ENCODE results near the gene RUNX2. TPM values are rescaled to one million over a fixed set of nuclear protein-coding genes. Genes with fewer than 3 reads are reported as not detected.

Gene RUNX2
- total and polyA plus RNA-seq, 3 experiments from 2014 or later: 16.1 to 25.8 (median 25.3) TPM

GRCh38 chr6:45419571-45420082, 91.5 kb downstream of the RUNX2 start:
- H3K4me3 Mint-ChIP-seq: peak overlapping the region; percentile 88 to 98 (median 97)
- H3K4me1 Mint-ChIP-seq: peaks cover 30 to 40% (median 37%) of the 10 kb centered on the region in 3 donors
- Histone ChIP-seq H3K9me3 (ENCODE audit: low read length) (no peaks in the 10 kb centered on the region), H3K4me3 (ENCODE audit: low read length) (peak overlapping the region; percentile 46), H3K4me1 (ENCODE audit: insufficient read depth, low read length) (peaks cover 24% of the 10 kb centered on the region), H3K36me3 (ENCODE audit: insufficient read depth, low read length) (no peaks in the 10 kb centered on the region), H3K27ac (ENCODE audit: low read depth, low read length) (no peak overlapping the region), H3K27me3 (ENCODE audit: insufficient read depth, low read length, poor library complexity, severe bottlenecking) (peaks cover 7% of the 10 kb centered on the region)
- no peaks in the 10 kb centered on the region for H3K9me3 Mint-ChIP-seq
- peaks cover 0 to 10% (median 0%) of the 10 kb centered on the region in 3 donors for H3K36me3 Mint-ChIP-seq
- H3K27me3 Mint-ChIP-seq: peaks cover 24 to 27% of the 10 kb centered on the region in 2 donors
- ChIA-PET POLR2A (interaction anchor here (1.6 kb wide), 1 partner anchor 42 kb away, joined by 6 read pairs; the partner anchor contains the start of gene SUPT3H), CTCF (interaction anchor here (1.1 to 4.0 kb wide), 4 partner anchors 42 to 777 kb away, joined by 3 to 22 read pairs (median 12); partner anchors contain the start of gene SUPT3H)
- peak in 4 of 5 donors; percentile 22 to 65 (median 44) for DNase-seq
- H3K27ac Mint-ChIP-seq: peak overlapping the region in 7 of 8 donors; percentile 5 to 98 (median 94)

- H3K27me3 Mint-ChIP-seq: peaks cover 24 to 27% of the 10 kb centered on the region in 2 donors
- H3K9me3 Mint-ChIP-seq: no peaks in the 10 kb centered on the region
- Histone ChIP-seq H3K27ac (ENCODE audit: low read depth, low read length) (peak overlapping the region; percentile 35), H3K36me3 (ENCODE audit: insufficient read depth, low read length) (no peaks in the 10 kb centered on the region), H3K9me3 (ENCODE audit: low read length) (no peaks in the 10 kb centered on the region), H3K4me1 (ENCODE audit: insufficient read depth, low read length) (peaks cover 24% of the 10 kb centered on the region), H3K4me3 (ENCODE audit: low read length) (peak overlapping the region; percentile 46), H3K27me3 (ENCODE audit: insufficient read depth, low read length, poor library complexity, severe bottlenecking) (peaks cover 7% of the 10 kb centered on the region)
- ChIA-PET CTCF (interaction anchor here (1.1 to 4.0 kb wide), 4 partner anchors 42 to 777 kb away, joined by 3 to 22 read pairs (median 12); partner anchors contain the start of gene SUPT3H), POLR2A (interaction anchor here (0.8 to 1.6 kb wide), 3 partner anchors 42 to 495 kb away, joined by 3 to 6 read pairs (median 3); partner anchors contain the start of gene SUPT3H)
- peak overlapping the region; percentile 88 to 98 (median 97) for H3K4me3 Mint-ChIP-seq
- peaks cover 0 to 10% (median 0%) of the 10 kb centered on the region in 3 donors for H3K36me3 Mint-ChIP-seq
- DNase-seq: peak; percentile 41 to 64 (median 57)
- peak overlapping the region; percentile 43 to 98 (median 95) for H3K27ac Mint-ChIP-seq
- peaks cover 34 to 45% (median 43%) of the 10 kb centered on the region in 3 donors for H3K4me1 Mint-ChIP-seq
Measured at GRCh38 chr6:45420083-45420908, 92.2 kb downstream of the RUNX2 start.

GRCh38 chr6:45420909-45421708, 93.0 kb downstream of the RUNX2 start:
- H3K27ac Mint-ChIP-seq: peak overlapping the region; percentile 85 to 98 (median 96)
- H3K4me1 Mint-ChIP-seq: peaks cover 39 to 52% (median 52%) of the 10 kb centered on the region in 3 donors
- Histone ChIP-seq H3K4me3 (ENCODE audit: low read length) (peak overlapping the region; percentile 68), H3K4me1 (ENCODE audit: insufficient read depth, low read length) (peaks cover 24% of the 10 kb centered on the region), H3K9me3 (ENCODE audit: low read length) (no peaks in the 10 kb centered on the region), H3K27me3 (ENCODE audit: insufficient read depth, low read length, poor library complexity, severe bottlenecking) (peaks cover 7% of the 10 kb centered on the region), H3K36me3 (ENCODE audit: insufficient read depth, low read length) (no peaks in the 10 kb centered on the region), H3K27ac (ENCODE audit: low read depth, low read length) (peak overlapping the region; percentile 35)
- CTCF ChIA-PET: interaction anchor here (1.3 to 4.0 kb wide), 3 partner anchors 74 to 765 kb away, joined by 4 to 22 read pairs (median 17); no protein-coding TSS in a partner anchor
- no peaks in the 10 kb centered on the region for H3K9me3 Mint-ChIP-seq
- POLR2A ChIA-PET: interaction anchor here (1.1 to 1.8 kb wide), 5 partner anchors 43 to 490 kb away, joined by 3 to 7 read pairs (median 6); no protein-coding TSS in a partner anchor
- H3K4me3 Mint-ChIP-seq: peak overlapping the region; percentile 88 to 98 (median 97)
- peaks cover 22 to 24% of the 10 kb centered on the region in 2 donors for H3K27me3 Mint-ChIP-seq
- H3K36me3 Mint-ChIP-seq: peaks cover 0 to 10% (median 0%) of the 10 kb centered on the region in 3 donors
- no peak for DNase-seq

GRCh38 chr6:45421709-45422502, 93.8 kb downstream of the RUNX2 start:
- Histone ChIP-seq H3K36me3 (ENCODE audit: insufficient read depth, low read length) (no peaks in the 10 kb centered on the region), H3K27me3 (ENCODE audit: insufficient read depth, low read length, poor library complexity, severe bottlenecking) (peaks cover 7% of the 10 kb centered on the region), H3K4me3 (ENCODE audit: low read length) (peak overlapping the region; percentile 68), H3K4me1 (ENCODE audit: insufficient read depth, low read length) (peaks cover 24% of the 10 kb centered on the region), H3K9me3 (ENCODE audit: low read length) (no peaks in the 10 kb centered on the region), H3K27ac (ENCODE audit: low read depth, low read length) (peak overlapping the region; percentile 45)
- DNase-seq: peak; percentile 41 to 64 (median 56)
- peak overlapping the region; percentile 88 to 100 (median 96) for H3K27ac Mint-ChIP-seq
- peaks cover 0 to 10% (median 0%) of the 10 kb centered on the region in 3 donors for H3K36me3 Mint-ChIP-seq
- no peaks in the 10 kb centered on the region for H3K9me3 Mint-ChIP-seq
- ChIA-PET POLR2A (interaction anchor here (1.2 to 1.8 kb wide), 4 partner anchors 44 to 490 kb away, joined by 5 to 7 read pairs (median 6); no protein-coding TSS in a partner anchor), CTCF (interaction anchor here (1.3 to 4.0 kb wide), 3 partner anchors 73 to 766 kb away, joined by 4 to 22 read pairs (median 17); no protein-coding TSS in a partner anchor)
- peak overlapping the region; percentile 91 to 100 (median 98) for H3K4me3 Mint-ChIP-seq
- peaks cover 41 to 54% (median 53%) of the 10 kb centered on the region in 3 donors for H3K4me1 Mint-ChIP-seq
- H3K27me3 Mint-ChIP-seq: peaks cover 20 to 22% of the 10 kb centered on the region in 2 donors

GRCh38 chr6:45422503-45423110, 94.5 kb downstream of the RUNX2 start:
- POLR2A ChIA-PET: interaction anchor here (1.2 to 1.8 kb wide), 4 partner anchors 44 to 491 kb away, joined by 5 to 7 read pairs (median 6); no protein-coding TSS in a partner anchor
- H3K4me3 ChIP-seq (ENCODE audit: low read length): peak overlapping the region; percentile 81

GRCh38 chr6:45423111-45423823, 95.1 kb downstream of the RUNX2 start:
- H3K36me3 ChIP-seq (ENCODE audit: insufficient read depth, low read length): no peaks in the 10 kb centered on the region
- H3K27me3 ChIP-seq (ENCODE audit: insufficient read depth, low read length, poor library complexity, severe bottlenecking): peaks cover 7% of the 10 kb centered on the region
- H3K4me3 ChIP-seq (ENCODE audit: low read length): peak overlapping the region; percentile 81
- peak in 1 of 5 donors; percentile 37 for DNase-seq
- ChIA-PET CTCF (no interaction called here), POLR2A (no interaction called here)
- H3K4me1 ChIP-seq (ENCODE audit: insufficient read depth, low read length): peaks cover 24% of the 10 kb centered on the region
- H3K27me3 Mint-ChIP-seq: peaks cover 20 to 22% of the 10 kb centered on the region in 2 donors
- H3K4me3 Mint-ChIP-seq: peak overlapping the region; percentile 91 to 100 (median 98)
- H3K9me3 Mint-ChIP-seq: no peaks in the 10 kb centered on the region
- H3K27ac ChIP-seq (ENCODE audit: low read depth, low read length): peak overlapping the region; percentile 66
- no peaks in the 10 kb centered on the region for H3K9me3 ChIP-seq (ENCODE audit: low read length)
- peak overlapping the region; percentile 88 to 98 (median 96) for H3K27ac Mint-ChIP-seq
- peaks cover 47 to 62% (median 56%) of the 10 kb centered on the region in 3 donors for H3K4me1 Mint-ChIP-seq
- H3K36me3 Mint-ChIP-seq: peaks cover 0 to 10% (median 0%) of the 10 kb centered on the region in 3 donors

More at GRCh38 chr6:45422503-45423110, 94.5 kb downstream of the RUNX2 start:
- peaks cover 7% of the 10 kb centered on the region for H3K27me3 ChIP-seq (ENCODE audit: insufficient read depth, low read length, poor library complexity, severe bottlenecking)
- Mint-ChIP-seq H3K4me1 (peaks cover 41 to 55% (median 53%) of the 10 kb centered on the region in 3 donors), H3K27ac (peak overlapping the region; percentile 88 to 100 (median 97)), H3K9me3 (no peaks in the 10 kb centered on the region), H3K4me3 (peak overlapping the region; percentile 91 to 100 (median 98)), H3K27me3 (peaks cover 20 to 22% of the 10 kb centered on the region in 2 donors), H3K36me3 (peaks cover 0 to 10% (median 0%) of the 10 kb centered on the region in 3 donors)
- H3K9me3 ChIP-seq (ENCODE audit: low read length): no peaks in the 10 kb centered on the region
- DNase-seq: peak; percentile 50 to 76 (median 67)
- no peaks in the 10 kb centered on the region for H3K36me3 ChIP-seq (ENCODE audit: insufficient read depth, low read length)
- H3K4me1 ChIP-seq (ENCODE audit: insufficient read depth, low read length): peaks cover 24% of the 10 kb centered on the region
- H3K27ac ChIP-seq (ENCODE audit: low read depth, low read length): peak overlapping the region; percentile 66
- CTCF ChIA-PET: interaction anchor here (1.3 to 4.0 kb wide), 3 partner anchors 73 to 767 kb away, joined by 4 to 22 read pairs (median 17); no protein-coding TSS in a partner anchor

Data from CD8-positive, alpha-beta memory T cell (primary cell).